NCI-H2081 treated with DMSO at 0.1 percent for 48 hours (cell line): Measurements from ENCODE around the gene KRTAP5-2.

Experiments used
- DNase-seq: peaks from one replicate; lab custom pipeline; 2025; lab: John Stamatoyannopoulos, UW

Gene KRTAP5-2

DNA sequence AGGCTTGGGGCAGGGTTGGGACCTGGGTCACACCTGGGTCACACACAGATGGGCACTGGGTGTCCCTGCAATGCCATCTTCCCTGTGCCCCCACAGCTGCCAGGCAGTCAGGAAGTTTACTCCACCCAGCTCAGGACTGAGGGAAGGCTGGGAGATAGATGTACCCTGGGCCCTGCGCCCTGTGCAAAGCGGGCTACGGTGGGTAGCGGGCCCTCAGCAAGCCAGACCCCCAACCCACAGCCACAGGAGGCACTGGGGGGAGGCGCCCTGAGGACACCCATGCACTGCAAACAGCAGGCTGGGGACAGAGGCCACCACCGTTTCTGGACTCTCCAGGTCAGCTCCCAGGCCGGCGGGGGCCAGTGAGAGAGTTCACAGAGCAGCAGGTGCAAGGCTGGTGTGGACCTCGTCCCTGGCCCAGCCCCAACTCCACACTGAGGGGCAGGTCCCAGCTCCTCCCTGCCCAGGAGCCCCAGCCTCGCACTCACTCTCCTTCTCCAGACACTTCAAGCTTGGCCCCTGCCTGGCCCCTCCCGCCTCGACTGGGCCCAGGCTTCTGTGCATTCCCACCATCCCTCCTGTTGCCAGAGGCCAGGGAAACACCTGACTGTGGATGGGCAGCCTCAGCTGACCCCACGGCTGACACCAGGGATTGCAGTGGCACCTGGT, 30.9 kb downstream of the KRTAP5-2 start:
- DNase-seq: no peak

DNA sequence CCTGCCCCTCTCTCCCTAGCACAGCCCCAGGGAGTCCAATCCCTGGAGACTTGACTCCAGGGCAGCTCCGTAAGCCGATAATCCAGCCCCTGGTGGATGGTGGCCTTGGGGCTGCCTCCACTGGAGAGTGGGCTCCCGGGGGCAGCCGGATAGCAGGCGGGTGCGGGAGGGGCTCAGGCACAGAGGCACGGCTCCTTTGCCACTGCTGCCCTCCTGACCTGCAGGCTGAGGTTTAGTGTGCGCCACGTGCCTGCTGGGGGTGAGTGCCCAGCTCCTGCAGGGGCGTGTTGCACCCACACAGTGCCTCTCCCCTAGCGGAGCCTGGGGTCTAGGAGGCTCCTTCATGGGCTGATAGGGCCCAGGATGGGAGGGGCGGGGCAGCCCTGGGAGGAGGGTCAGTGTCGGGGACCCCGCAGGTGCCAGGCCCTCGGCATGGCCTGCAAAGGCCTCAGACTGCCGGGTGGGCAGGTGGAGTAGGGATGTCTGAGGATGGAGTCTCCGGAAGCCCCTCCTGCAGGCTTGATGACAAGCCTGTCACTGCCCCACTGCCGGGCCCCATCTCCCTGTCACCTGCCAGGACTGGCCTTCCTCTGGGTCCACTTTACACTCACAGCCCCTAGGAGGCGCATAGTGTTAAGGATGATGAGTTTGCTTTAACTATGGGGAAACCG, 31.6 kb downstream of the KRTAP5-2 start:
- no peak for DNase-seq

DNA sequence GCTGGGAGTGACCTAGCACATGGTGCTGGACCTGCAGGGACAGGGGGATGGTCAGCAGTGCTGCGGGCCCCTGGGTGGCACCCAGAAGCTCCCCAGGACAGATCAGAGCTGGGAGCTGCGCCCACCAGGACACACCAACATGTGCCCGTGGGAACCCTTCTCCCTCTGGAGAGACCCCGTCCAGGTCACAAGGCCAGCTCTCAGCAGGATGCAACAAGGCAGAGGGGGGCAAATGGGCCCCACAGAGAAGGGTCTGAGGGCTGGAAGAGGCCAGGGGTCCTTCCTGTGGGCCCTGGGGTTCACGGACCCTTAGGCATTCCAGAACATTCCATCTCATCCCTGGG, 32.2 kb downstream of the KRTAP5-2 start:
- no peak for DNase-seq

DNA sequence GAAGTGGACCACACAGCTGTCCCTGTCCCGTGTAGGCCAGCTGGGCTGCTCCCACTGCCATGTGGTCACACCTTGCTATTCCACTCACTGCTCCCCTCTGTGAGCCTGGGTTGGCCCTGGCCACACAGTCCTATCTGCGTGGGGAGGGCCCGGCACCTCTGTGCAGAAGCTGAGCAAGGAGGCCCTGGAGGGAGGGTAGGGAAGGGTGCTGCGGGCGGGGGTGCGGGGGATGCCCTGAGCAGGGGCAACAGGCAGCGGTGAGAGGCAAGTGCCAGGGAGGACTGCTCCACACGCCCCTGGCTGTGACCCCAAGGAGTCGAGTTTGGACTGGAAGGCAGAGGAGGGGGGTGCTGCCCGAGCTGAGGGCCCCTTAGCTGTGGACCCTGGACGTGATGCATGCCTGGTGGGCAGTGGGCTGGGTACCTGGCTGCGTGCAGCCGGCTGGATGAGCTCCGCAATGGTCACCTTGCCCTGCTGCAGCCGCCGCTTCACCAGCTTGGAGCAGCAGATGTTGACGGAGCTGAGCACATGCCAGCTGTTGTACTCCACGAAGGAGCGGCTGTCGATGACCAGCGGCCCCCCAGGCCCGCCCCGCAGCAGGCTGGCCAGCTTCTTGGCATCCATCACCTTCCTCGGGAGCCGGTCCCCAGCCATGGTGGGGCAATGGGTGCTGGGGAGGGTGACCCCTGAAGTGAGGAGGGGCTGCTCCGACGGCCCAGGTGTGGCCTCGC, 32.8 kb downstream of the KRTAP5-2 start:
- DNase-seq: no peak

DNA sequence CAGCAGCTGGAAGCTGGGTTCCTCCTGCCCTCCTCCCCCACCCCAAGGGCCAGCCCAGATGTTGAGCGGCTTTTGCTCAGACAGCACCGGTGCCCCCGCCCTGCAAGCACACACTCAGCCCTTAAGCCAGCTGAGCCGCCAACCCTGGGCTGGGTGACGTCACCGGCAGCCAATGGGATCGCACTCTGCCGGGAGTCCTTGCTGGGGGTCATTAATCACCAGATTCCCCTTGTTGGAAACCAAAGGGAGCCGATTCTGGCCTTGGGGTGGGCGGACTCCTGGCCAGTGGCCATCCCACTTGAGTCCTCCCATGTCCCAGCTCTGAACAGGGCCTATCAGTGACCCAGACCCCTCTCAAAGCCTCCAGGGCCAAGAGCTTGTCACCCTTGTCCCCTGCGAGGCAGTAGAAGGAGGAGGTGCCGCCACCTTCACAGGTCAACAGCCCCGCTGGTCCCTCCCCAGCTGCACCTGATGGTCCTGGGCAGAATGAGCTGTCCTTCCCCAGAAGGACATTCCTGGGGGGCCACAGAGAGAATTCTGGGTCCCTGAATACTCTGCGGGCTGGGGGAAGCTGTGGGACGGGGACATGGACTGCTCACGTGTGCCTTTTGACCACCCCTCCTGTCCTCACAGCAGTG, 33.4 kb downstream of the KRTAP5-2 start:
- DNase-seq: no peak

DNA sequence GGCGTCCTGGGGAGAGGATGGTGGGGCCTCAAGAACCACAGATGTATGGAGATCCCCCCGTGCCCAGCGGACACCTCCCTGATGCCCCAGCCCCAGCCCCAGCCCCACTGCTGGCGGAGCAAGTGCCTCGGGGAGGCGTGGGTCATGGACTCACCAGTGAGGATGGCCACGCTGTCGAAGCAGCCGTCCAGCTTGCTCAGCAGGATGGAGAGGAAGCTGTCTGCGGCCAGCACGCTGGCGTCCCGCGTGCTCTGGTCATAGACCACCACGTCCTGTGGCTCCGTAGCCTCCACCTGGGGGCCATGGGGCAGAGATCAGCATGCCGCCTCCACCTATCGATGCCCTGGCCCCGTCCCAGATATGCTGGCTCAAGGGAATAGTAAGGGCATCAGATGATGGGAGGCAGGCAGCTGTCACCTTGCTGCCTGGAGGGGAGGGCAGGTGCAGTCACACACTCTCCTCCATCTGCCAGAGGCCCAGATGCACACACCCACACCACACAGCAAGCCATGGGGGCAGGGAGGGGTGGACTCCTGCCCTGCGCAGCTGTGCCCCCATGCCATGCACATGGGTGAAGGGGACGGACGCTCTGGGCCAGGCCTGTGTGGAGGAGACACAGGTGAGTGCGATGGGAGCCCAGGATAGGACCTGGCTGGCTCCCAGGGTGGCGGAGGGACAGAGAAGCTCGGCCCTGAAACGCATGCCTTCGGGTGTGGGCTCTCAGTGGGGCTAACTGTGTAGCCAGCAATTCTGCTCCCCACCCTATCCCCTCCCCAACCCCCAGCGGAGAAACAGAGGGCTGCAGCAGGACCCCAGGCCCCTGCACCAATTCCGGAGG, 34.2 kb downstream of the KRTAP5-2 start:
- DNase-seq: no peak

DNA sequence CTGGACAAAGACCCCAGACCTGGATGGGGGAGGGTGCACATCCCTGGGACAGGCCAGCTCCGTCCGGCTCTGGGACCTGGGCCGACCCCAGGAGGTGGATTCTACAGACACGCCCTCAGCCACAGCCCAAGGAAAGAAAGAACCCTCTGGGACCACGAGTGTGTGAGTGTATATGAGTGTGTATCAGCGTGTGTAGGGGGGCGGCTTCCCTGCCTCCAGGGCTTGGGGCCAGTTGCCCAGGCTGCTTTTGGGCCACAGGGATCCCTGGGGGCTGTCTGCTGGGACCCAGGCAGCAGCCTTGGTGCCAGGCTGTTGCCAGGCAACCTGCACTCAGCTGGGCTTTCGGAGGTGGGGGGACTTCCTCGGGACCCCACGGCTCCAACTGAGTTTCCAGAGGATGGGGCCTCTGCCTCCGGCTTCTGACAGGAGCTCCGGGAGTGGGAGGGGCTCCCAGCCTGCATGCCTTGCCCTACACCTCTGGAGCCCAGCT, 34.9 kb downstream of the KRTAP5-2 start:
- DNase-seq: no peak

DNA sequence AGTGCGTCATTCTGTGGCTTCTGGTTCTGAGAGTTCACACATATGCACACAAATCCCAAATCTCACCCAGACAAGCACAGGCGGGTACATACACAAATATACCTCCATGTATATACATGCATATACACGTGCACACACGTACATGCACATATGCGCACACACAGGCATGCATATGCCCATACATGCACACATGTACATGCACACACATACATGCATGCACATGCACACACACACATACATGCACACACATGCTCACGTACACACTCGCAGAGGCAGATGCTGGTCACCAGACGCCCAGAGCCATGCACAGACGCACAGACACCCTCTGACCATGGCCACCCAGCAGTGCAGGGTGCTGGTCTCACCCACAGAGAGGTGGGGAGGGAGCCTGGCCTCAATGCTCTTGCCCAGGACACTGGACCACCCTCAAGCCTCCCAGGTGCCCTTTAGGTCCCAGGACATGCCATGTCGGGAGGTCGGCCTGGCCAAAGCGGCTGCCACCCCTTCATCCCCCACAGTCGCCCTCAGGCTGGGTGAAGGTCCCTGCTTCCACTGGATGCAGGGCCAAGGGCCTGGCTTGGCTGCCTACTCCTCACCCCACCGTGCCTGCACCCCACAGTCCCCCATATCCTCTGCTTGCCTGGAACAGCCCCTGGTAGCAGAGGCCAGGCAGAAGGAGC, 35.5 kb downstream of the KRTAP5-2 start:
- no peak for DNase-seq

DNA sequence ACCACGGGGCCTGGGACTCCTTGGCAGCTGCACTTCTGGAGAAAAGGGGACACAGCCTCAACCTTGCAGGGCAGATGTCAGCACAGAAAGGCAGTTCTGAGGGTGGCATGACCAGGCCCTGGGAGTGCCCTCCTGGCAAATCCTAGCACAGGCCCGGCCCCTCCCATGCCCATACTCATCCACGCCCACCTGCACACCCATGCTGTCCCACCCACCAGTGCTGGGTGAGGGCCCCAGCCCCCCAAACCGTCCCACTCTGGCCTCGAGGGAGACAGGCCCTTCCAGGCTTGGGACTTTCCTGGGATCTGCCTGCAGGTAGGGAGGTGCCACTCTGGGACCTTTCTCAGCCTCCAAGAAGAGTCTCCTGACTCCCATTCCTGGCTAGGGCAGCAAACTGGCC, 36.1 kb downstream of the KRTAP5-2 start:
- no peak for DNase-seq

DNA sequence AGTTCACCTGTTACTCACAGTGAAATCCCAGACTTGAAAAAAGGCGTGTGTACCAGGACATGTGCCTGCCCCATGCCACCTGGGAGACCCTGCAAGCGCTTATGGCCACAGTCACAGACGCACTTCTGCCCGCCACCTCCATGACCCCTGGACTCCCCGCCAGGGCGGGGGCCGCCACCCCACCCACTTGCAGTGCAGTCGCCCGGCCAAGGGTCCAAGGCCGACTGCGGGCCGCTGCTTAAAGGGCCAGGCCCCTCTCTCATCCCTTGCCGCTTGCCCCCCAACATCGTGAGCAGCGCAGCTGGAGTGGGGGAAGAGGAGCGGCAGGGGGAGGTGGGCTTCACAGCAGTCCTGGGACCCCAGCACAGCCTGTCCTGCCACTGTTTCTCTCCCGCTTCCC, 36.8 kb downstream of the KRTAP5-2 start:
- DNase-seq: no peak

DNA sequence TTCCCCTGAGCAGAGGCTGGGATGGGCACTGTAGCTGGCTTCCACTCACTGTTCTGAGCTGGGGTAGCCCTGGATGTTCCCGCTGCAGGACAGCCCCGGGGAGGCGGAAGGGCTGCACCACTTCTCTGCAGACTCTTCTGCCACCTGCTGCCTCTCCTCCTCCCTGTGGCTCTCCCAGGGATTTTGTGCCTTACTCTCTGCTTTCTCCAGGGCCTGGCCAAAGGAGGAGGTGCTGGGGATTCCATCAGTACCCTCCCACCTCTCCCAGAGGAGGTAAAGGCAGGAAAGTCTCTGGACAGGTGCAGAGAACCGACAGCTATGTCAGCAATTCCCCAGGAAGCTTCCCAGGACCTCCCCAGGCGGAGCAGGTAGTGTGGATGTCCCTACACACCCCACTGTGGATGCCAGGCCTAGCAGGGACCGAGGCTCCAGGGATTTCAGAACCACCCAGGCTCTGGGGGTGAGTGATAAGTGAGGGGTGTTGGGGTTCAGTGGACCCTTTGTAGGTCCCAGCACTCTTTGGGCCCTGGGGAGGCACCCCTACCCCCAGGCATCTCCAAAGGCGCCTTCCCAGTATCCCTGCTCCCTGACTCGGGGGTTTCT, 37.3 kb downstream of the KRTAP5-2 start:
- DNase-seq: no peak

DNA sequence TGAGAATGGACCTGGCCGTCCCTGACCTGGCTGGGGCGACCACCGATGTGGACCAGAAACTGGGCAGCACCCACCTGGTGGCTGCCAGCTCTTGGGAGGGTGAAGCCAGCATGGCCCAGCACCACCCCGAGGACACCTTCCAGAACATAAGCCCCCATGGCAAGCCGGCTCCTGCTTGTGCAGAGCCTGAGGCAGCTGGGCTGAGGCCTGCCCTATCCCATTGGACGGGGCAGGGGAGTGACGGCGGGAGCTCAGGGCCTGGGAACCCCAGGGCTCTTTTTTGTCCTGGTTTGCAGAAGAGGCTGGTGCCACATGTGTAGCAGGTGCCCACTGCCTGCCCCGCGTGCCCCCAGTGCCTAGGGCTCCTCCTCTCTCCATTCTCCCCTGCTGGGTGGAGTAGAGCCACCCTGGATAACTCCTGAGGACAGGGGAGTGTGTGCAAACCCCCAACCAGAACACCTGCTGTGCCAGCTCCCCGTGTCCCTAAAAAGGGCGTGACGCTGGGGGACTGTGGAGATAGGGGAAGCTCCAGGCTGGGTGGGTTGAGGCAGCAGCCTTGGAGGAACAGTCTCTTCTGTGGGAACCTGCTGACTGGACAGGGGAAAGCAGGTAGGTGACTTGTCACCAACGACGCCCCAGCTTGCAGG, 38.0 kb downstream of the KRTAP5-2 start:
- DNase-seq: no peak

DNA sequence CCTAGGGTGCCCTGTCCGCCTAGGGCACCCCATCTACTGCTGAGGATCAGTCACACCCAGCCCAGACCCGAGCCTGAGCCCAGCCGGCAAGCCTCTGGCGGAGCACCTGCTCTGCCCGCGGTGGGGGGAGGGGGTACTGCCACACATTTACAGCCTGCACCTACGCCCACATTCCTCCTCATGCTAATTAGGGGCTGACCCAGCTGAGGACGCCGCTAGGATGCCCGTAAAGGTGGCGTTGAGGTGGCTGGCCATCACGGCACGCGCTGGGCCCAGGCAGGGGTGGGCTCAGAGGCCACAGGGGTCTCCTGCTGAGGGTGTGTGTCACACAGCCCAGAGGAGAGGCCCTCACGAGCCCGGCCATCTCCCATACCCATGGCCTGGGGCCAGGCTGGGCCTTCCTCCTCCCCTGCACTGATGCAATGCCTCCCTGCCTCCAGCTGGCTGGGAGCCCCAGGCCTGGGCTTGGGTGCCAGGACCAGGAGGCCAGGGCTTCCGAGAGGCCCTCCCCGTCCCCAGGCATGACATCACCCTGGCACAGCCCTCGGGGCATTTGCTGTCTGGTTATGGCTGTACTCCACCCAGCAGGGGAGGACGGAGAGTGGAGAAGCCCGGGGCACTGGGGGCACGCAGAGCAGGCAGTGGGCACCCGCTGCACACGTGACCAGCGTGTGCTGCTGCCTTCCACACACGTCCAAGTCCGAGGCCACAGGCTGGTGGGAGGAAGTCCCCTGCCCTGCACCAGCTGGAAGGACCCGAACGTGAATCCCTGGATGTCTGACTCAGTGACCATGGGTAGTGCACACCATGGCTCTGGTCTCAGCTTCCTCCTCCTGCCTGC, 38.8 kb downstream of the KRTAP5-2 start:
- DNase-seq: no peak

DNA sequence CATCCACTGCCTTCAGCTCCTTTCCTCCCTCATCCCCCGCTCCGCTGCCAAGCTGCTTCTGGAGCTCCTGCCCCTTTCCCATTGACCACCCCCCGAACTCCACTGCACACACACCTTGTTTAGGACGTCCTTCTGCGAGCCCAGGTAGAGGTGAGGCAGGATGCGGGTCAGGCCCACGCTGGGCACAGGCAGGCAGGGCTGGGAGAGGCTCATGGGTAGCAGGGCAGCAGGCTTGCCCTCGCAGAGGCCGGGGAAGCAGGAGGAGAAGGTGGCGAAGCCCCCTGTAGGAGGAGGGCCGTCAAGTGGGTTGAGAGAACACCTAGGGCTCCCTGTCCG, 39.4 kb downstream of the KRTAP5-2 start:
- no peak for DNase-seq

DNA sequence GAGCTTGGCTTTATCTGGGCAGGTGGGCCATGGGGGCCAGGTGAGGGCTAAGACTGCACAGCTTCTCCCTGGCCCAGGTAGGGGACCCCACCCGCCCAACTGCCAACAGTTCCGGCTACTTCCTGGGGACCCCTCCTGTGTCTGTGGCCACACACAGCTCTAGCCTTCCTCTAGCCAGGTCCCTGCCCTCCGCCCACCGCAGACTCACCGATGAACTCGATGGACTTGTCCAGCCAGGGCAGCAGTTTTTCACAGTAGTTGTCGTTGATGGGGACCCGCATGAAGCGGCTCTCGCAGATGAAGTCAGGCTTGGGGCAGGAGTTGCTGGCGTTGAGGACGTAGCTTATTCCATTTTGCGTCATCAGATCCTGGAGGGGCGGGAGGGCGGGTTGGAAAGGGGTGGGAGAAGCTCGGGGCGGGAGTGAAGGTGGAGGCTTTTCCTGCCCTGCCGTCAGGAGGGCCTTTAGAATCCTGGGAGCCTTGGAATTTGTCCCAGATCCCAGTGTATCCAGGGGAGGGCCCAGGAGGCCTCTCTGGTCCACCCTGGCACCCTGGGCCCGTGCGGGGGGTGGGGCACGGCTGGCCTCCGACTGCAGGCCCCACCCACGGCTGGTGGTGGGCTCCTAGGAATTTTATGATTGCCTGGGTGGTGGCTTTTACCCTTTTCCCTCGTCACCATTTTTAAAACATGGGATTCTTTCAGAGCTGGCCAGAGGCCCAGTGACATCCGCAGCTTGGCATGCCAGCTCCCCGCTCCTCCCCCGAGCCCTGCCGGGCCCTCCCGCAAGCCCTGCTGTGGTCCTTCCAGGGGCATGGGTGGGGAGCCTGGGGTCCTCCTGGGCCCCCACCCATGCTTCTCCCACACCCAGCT, 40.0 kb downstream of the KRTAP5-2 start:
- no peak for DNase-seq

DNA sequence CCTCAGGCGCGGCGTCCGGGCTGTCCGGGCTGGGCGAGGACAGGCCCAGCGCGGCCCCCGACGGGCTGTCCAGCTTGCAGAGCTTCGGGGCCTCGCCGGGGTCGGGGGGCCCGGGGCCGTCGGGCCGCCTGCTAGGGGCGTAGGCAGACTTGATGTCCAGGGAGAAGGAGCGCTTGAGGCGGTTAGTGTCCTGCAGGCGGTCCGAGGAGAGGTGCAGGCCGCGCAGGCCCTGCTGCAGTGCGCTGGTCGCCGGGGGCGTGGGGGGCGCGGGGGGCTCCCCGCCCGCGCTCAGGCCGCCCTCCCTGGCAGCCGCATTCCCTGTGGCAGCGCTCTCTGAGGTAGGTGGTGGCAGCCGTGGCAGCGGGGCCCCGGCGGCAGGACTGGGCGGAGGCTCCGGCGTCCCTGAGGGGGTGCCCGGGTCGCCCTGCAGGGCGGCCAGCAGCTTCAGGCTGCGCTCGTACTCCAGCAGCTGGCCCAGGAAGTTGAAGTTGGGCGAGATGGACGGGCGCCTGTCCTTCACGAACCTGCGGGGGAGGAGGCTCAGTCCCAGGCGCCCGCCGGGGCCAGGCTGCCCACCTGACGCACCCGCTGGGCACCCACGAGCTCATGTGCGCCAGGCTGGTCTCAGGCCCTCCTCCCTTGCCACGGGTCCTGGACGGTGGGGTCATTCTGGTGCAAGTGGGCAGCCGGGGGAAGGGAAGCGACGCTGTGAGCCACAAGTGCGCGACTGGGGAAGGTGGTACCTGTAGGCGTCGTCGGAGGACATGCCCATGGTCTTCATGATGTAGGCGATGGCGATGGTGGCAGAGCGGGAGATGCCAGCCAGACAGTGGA, 40.8 kb downstream of the KRTAP5-2 start:
- no peak for DNase-seq

DNA sequence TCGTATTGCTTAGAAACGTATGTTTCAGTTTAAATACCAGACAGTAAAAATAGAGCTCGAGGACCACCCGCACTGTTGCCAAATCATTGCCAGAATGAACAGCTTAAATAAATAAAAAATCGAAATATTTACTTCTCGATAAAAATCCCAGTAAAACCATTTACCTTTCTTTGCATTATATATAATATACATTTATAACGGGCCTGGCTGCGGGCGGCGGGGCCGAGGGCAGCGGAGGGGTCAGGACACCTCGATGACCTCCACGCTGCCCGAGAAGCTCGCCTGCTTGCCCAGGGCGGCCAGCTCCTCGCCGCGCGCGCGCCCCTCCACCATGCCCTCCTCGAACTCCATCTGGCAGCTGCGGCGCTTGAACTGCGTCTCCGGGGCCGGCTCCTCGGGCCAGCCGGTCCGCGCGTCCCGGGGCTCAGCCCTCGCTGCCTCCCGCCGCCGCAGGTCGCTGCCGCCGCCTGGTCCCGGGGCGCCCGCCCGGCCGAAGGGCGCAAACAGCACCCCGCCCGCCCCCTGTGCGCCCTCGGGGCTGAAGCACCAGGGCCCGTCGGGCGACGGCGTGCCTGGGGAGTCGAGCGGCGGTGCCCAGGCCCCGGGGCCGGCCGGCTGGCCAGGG, 41.7 kb downstream of the KRTAP5-2 start:
- no peak for DNase-seq
